HG03442 (cell line): ENCODE measurements around the gene DNASE2B.
A peak's percentile ranks its signal among the peaks of the same experiment; 100 is the strongest.

Source experiments
- ATAC-seq: cut with Tn5 transposase; IDR thresholded peaks from one replicate; pipeline ENCODE4 v1.9.1; 2021; ENCODE audit warnings: mild to moderate bottlenecking, moderate library complexity; ENCODE audit not compliant: unreplicated experiment

Gene DNASE2B, protein sequence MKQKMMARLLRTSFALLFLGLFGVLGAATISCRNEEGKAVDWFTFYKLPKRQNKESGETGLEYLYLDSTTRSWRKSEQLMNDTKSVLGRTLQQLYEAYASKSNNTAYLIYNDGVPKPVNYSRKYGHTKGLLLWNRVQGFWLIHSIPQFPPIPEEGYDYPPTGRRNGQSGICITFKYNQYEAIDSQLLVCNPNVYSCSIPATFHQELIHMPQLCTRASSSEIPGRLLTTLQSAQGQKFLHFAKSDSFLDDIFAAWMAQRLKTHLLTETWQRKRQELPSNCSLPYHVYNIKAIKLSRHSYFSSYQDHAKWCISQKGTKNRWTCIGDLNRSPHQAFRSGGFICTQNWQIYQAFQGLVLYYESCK

DNA sequence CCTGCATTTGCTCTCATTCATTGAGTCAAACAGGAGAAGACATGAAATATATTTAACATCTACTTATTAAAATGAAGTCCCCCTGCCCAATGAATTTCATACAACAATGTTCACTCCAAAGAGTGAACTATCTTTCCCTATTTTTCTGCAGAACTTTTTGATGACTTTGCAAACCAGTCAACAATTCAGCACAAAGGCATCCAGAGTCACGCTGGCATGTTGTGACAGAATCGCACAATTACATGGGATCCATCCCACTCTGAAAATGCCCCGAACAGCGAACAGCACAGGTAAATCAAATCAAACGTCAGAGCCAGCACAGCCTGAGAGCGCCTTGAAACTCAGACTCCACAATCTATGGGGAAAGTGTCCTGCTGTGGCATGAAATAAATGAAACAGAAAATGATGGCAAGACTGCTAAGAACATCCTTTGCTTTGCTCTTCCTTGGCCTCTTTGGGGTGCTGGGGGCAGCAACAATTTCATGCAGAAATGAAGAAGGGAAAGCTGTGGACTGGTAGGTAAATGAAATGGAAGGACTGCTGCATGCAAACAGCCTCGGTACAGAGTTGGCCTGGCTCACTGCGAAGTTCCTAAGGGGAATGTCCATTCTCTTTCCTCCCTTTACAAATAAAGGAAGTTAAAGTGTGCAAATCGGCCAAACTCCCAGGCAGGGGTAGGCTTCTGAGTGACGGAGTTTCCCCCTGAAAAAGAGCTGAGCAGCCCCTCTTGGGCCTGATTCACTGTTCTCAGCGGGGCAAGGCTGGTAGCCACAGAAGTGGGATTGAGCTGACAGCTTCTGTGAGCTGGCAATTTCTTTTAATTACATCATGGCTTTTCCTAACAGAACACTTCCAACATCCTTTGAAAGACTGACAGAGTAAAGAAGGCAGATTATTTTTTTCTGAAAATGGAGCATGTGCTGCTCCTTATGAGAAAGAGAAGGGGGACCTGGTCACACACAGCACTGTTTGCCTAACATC is at the start of gene DNASE2B:
DNASE2B (plus strand) TSS at position 310 of the 981 bp plus-strand sequence; CDS start at position 391, 81 bp downstream.
- no peak for ATAC-seq

DNA sequence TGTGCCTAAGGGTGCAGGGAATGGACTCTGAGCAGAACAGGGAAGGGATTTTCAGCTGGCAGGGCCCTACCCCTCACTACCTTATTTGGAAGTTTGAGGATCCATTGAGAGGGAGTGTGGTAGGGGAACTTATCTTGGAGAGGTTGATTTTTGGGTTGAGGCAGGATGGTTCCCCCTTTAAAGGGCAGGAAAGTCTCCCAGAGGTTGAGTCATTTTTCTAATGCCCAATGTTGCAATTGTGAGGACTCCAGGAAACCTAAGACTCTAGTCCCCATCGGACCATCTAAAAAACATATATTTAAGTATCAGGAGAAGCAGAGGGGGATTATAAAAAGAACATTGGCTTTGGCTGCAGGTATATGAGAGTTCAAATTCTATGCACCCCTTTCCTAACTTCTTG is 49.5 kb upstream of the DNASE2B start:
- no peak for ATAC-seq

DNA sequence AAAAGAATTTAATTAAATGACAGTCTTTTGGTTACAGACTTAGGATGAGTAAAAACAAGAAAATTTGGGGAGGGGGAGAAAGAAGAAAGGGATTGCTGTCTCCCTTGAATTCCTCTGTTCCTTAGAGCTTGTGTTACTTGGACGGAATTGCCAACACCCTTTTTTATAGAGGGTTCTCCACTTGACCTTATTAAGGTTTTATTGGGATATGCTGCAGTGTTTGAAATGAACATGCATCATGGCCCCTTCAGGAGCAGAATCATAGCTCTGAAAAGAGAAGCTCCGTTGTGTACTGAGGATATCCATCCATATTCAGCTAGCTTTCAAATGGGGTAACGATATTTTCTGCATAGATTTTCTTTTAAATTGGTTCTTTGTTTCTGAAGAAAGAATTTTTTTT is 48.2 kb upstream of the DNASE2B start:
- ATAC-seq = no peak

DNA sequence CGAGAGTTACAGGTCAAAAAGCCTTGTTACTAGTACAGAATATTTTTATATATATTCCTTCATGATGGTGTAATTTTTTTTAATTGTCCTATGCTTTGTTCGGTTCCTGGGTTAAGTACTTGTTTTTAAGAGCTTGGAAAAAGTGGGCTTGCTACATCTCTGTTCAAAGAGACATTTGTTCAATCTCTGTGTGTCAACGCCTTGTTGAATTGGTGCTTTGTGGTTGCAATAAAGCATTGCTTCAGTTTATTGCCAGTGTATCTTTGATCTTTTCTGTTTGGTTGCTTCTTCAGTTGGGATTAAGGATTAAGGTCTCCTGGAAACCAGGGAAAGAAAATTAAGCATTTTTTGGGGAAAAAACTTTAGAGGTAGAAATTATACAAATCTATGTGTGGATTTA is 47.7 kb upstream of the DNASE2B start:
- ATAC-seq = no peak

DNA sequence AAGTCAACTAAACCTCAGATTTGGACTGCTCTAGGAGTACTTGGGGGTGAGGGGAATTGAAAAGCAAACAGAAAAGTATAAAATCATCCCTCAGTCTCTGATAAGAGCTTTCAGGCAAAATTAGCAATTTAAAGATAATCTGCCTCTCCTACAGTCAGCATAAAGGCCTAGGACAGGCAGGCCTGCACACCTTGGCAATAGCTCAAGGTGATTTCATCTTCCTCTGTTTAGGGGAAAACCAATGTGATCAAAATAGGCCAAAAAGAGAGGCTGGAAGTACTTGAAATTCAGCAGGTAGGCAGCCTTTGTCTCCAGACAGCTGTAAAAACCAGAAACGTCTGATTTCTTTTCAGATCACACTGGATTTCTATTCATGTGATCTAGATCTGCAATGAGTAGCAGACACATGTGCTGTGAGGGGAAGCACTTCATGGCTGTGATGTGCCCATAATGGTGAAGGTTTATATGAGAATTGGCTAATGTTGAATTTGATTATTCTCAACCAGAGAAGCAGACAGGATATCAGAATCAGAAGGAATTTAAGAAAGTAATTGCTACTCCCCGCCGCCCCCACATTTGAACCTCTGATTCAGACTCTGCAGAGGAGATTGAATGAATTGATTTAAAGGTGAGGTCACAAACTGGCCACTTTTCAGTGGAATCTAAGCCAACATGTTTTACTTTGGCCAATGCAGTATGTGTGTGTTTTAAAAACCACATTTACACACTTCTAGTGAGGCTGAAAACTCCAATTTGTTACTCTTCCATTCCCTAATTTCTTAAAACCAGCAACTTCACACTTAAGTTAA is 45.8 kb upstream of the DNASE2B start:
- ATAC-seq = no peak

DNA sequence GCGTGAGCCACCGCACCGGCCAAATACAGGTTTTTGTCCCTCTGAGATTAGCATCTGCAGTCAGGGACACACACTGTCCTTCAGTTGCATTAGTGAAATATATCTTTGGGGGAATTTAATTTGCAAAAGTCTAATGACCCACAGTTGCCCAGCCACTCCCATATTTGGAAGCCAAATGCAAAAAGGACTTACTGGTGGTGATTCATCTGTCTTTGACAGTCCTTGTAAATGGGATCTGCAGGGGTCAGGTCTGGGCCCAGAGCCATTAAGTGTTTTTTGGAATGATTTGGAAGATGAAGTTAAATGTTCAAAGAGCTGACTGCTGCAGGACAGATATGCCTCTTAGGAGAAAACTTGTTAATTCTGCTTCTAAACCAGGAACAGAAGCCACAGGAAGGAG is 44.6 kb upstream of the DNASE2B start:
- no peak for ATAC-seq

DNA sequence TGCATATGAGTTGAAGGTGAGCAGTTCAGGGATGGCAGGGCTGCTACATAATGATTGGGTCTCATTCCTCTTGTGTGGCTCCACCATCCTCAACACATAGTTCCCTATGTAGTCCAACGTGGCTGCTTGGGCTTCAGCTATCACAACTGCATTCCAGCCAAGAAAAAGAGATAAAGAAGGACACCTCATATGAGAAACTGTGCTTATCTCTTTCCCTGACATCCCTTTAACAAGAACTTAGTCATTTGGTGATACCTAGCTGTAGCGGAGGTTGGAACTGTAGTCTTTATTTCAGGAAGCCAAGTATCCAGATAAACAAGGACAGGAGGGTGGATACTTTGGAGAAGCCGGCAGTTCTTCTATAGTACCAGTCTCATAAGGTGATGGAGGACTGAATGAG is 42.7 kb upstream of the DNASE2B start:
- ATAC-seq = no peak

DNA sequence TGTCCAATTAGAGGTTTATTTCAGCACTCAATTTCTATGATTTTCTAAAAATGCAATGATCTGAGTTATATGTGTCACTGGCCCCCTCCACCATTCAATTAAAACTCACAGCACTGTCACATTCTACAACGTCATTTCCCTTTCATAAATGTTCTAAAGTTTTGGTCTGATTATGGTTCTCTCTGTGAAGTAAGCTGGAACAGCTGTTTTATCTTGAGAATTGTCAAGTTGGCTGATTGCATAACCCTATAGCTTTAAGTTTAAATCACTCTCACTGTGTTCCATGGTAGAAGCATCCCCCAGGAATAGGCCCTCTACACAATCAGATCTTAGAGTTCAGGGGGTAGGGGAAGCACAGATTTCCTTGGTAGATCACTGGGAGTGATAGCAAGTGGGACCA is 41.4 kb upstream of the DNASE2B start:
- ATAC-seq = no peak

DNA sequence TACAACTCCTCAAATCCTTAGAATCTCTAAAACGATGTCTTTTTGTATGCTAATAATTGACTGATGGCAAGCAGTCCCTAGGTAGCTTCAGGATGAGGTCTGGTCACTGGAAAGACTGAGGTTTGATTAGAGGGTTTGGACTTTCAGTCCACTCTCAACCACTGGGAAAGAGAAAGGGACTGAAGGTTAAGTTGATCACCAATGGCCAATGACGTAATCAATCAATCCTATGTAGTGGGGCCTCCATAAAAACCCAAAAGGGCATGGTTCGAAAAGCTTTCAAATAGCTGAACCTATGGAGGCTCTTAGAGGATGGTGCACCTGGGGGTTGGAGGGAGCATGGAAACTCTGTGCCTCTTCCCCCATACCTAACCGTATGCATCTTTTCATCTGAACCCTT is 39.6 kb upstream of the DNASE2B start:
- ATAC-seq = no peak

DNA sequence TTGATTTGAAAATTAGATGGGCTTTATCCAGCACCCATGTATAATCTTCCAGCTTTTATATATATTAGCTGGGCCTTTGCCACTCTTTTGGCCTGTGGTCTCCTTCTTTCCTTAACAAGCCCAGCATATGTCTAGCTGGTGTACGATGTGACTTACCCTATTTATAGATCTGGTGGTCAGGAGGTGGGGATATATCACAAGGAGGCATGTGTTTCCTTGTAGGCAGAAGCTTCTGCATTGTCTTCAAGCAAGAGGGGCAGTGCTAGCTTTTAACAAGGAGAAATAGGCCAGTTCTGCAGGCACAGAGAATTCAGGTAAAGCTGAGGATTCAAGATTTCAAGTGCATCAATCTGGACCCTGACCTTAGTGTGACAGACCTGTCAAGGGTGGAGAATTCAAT is 38.0 kb upstream of the DNASE2B start:
- no peak for ATAC-seq

DNA sequence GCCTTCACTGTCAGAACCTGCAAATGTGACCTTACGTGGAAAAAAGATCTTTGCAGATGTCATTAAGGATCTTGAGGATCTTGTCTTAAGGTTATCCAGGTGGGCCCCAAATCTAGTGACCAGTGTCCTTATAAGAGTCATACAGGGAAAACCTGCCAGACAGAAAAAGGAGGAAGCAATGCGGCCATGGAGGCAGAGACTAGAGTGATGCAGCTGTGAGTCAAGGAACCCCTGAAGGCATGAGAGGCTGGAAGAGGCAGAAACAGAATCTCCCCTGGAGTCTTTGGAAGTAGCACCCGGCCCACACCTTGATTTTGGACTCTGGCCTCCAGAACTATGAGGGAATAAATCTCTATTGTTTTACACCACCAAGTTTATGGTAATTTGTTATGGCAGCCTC is 36.5 kb upstream of the DNASE2B start:
- ATAC-seq = no peak

DNA sequence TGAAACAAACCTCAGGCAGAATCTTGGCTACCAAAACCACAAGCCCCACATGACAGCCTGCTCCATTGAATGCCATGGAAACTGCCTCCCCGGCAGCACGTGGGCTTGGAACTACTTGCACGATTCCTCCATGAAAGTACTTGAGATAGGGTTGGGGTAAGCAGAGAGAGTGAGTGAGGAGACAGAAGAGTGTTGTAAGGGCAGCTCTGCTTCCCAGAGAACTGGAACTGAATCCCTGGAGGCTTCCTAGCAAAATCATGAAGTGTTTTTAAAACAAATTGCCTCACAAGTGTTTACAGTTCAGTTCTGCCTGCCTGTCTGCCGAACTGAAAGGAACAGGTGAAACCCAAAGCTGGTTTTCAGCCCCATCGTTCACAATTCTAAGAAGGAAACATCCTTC is 35.3 kb upstream of the DNASE2B start:
- ATAC-seq = no peak

DNA sequence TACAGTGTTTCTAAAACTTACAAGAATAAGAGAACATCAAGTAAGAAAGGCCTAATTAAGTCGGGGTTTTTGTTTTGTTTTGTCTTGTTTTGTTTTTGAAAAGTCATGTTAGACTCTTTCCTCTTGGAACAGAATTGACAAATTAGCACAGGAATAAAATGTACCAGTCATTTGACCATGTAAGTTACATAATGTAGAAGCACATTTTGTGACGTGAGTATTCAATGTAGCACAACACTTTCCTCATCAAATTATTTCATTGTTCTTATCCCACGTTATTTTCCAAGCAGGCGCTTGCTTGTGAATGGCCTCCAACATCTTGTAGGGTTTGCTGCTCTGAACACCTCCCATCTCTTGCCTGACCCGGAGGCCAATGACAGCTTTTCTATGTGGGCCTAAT is 34.7 kb upstream of the DNASE2B start:
- no peak for ATAC-seq

DNA sequence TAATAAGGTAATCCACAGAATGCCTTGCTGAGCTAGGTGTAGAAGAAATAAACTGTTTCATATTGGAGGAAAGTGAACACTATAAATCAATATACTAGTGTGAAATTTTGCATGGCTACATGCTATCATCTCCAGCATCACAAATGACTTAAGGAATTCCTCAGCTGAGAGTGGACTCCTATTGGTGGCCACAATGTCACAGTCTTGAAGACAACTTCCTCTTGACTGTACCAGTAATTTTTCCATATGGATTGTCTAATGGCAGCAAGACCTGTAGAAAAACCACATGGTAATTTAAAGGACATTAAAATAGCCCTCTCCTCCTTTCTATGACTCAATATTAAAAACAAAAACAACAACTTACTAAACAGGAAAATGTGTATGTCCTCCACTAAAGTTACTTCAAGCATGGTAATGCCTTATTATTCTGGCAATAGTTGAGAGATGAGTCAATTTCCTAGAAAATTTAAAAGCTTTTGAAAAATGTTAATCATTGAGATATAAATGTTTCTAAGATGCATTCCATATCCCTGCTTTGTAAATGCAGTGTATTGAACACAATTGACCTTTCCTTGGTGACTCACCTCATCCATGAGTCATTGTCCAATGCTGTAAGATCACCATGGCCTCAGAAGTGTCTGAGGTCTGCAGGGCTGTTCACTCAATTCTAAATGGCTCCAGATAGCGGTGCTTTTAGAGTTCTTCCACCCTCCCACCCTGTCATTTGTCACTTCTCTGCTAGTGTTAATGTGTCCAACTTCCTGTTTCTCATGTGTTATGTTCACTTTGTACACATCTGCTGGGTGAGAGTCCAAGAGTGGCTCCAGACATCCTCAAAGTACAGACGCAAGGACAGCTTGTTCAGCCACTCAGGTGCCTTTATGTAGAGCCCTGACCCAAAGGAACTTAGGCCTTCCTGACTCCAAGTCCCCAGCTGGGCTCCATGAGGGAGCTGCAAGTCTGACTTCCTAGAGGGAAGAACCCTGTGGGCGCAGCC is 32.8 kb upstream of the DNASE2B start:
- peak; percentile 67 for ATAC-seq

DNA sequence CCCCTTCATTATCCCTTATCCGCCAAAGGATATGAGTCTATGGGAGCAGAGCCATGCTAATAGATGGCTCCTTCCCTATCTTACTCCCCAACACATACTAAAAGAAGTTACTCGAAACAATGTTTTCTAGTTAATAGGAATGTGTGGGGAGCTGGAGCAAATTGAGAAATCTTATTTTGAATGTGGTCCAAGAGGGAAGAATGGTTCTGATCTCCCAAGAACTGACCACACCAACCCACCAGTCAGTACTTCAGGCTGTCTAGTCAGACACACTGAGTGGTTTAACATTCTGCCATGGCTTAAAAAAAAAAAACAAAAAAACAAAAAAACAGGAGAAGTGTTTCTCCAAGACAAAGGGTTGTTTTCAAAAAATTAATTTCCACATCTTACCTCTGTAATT is 31.5 kb upstream of the DNASE2B start:
- ATAC-seq = no peak

DNA sequence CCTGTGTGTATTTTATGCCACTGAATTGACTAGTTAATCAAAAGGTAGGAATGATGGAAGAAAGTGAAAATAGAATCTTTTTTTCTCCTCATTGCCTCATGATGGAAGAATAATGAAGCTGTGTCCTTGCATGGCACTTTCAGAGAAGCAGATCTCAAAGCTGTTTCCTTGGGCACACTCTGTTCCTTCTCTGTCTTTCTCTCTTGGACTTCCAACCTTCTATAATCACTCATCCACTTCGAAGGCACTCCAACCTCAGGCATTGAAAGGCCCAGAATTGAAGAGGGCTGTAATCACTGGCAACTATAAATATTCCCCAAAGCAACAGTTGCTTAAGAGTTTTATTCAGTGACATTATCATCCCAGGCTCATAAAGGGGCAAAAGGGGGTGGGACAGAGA is 31.1 kb upstream of the DNASE2B start:
- no peak for ATAC-seq

DNA sequence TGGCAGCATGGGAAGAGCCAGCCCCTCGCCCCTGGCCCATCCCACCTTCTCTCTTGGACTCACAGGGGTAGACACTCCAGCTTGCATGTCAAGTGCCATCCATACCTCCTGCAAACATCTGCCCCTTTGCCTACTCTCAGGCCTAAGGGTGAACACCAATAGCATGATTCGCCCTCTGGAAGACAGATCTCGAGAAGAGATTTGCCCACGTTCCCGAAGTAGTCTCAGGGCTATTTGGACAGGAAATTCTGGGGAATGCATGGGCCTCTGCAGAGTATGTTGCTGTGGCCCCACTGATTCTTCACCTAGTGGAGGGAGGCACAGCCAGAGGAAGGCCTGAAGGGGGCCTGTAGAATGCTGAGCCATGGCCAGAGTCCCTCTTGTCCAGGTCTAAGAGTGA is 29.8 kb upstream of the DNASE2B start:
- ATAC-seq = no peak

DNA sequence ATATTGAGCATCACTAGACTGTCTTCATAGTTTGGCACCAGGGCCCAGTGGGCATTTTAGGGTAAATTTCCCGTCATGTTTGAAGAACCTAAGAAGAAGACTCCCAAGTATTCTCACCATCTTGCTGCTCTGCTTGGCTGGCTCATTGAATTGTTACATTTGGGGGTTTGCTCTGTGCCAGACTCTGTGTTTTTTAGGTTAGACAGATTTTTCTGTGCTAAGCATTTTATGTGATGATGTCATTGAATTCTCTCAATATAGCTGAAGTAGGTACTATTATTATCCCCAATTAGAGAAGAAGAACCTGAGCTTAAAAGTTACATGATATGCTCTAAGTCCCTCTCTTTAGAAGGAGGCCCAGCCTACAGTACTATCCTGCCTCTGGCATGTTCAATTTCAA is 28.0 kb upstream of the DNASE2B start:
- no peak for ATAC-seq

DNA sequence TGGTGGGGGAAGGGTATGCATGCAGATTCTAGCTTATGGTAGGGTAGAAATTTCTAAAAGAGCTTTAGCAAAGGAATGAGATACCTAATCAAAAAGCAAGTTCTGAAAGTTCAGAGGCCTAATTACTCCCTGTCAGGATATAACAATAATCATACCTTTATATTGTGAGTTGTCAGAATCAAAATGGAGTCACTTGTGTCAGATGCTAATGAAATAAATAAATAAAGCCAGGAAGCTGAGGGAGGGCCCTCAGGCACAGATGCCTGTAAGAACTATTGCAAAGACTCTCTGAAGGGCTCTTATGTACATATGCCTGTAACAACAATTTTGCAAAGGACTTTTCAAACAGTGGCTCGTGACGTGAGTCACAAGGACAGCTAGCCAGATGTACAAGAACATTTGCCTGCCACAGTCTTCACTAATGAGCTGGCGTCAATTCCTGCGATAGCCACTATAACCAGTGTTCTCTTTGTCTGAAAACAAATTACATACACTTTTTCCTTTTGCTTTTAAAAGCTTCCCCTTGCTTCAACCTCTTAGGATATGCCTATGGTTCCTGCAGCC is 27.4 kb upstream of the DNASE2B start:
- no peak for ATAC-seq
